ENCODE results near the gene RAD21L1. TPM values are rescaled to one million over a fixed set of nuclear protein-coding genes. Genes with fewer than 3 reads are reported as not detected.
A peak's percentile ranks its signal among the peaks of the same experiment; 100 is the strongest.

The RAD21L1 gene
- total RNA-seq, 2 donors from 2014 or later, result 1.4 TPM; not detected in 1

GRCh38 chr20:1203630-1204029, 22.2 kb upstream of the RAD21L1 start:
- WGBS, 2 experiments (ENCODE audit: insufficient coverage in 1 of 2, insufficient read length in 1 of 2), result 90 to 100% methylated on average over 1 to 5 of the region's 5 CpGs
- Histone ChIP-seq H3K9me3 (ENCODE audit: control insufficient read depth, low read length) (no peaks in the 10 kb centered on the region), H3K36me3 (ENCODE audit: control insufficient read depth, insufficient read depth, low read length) (no peaks in the 10 kb centered on the region), H3K27ac (ENCODE audit: low read depth, low read length) (no peak overlapping the region), H3K4me3 (ENCODE audit: low read length) (no peak overlapping the region), H3K4me1 (ENCODE audit: control insufficient read depth, insufficient read depth, low read length) (no peaks in the 10 kb centered on the region), H3K9ac (ENCODE audit: extremely low read depth, low read length, poor library complexity, severe bottlenecking) (no peak overlapping the region), H3K27me3 (ENCODE audit: control insufficient read depth, insufficient read depth, low read length, poor library complexity, severe bottlenecking) (peaks cover 23% of the 10 kb centered on the region)
- Mint-ChIP-seq H3K4me1 (no peaks in the 10 kb centered on the region), H3K27me3 (ENCODE audit: insufficient read depth) (peaks cover 20% of the 10 kb centered on the region), H3K4me3 (no peak overlapping the region), H3K9me3 (no peaks in the 10 kb centered on the region), H3K36me3 (ENCODE audit: low read depth) (no peaks in the 10 kb centered on the region), H3K27ac (no peak overlapping the region)
- peak; percentile 3 for DNase-seq
- TF ChIP-seq, protein P1, sequence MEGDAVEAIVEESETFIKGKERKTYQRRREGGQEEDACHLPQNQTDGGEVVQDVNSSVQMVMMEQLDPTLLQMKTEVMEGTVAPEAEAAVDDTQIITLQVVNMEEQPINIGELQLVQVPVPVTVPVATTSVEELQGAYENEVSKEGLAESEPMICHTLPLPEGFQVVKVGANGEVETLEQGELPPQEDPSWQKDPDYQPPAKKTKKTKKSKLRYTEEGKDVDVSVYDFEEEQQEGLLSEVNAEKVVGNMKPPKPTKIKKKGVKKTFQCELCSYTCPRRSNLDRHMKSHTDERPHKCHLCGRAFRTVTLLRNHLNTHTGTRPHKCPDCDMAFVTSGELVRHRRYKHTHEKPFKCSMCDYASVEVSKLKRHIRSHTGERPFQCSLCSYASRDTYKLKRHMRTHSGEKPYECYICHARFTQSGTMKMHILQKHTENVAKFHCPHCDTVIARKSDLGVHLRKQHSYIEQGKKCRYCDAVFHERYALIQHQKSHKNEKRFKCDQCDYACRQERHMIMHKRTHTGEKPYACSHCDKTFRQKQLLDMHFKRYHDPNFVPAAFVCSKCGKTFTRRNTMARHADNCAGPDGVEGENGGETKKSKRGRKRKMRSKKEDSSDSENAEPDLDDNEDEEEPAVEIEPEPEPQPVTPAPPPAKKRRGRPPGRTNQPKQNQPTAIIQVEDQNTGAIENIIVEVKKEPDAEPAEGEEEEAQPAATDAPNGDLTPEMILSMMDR (conservative IDR thresholded peaks at IDR 0.05), result no peak

- H3K36me3 Mint-ChIP-seq (ENCODE audit: low read depth), result no peaks in the 10 kb centered on the region
- H3K9me3 ChIP-seq (ENCODE audit: control insufficient read depth, low read length), result no peaks in the 10 kb centered on the region
- no peak overlapping the region for H3K4me3 ChIP-seq (ENCODE audit: low read length)
- no peaks in the 10 kb centered on the region for H3K9me3 Mint-ChIP-seq
- H3K27ac Mint-ChIP-seq, result no peak overlapping the region
- no peak overlapping the region for H3K9ac ChIP-seq (ENCODE audit: extremely low read depth, low read length, poor library complexity, severe bottlenecking)
- H3K4me1 Mint-ChIP-seq, result no peaks in the 10 kb centered on the region
- no peak overlapping the region for H3K27ac ChIP-seq (ENCODE audit: low read depth, low read length)
- TF ChIP-seq, protein P1 (conservative IDR thresholded peaks at IDR 0.05), result no peak
- H3K36me3 ChIP-seq (ENCODE audit: control insufficient read depth, insufficient read depth, low read length), result no peaks in the 10 kb centered on the region
- H3K4me1 ChIP-seq (ENCODE audit: control insufficient read depth, insufficient read depth, low read length), result no peaks in the 10 kb centered on the region
- peak; percentile 25 for DNase-seq
- WGBS, 2 experiments (ENCODE audit: insufficient coverage in 1 of 2, insufficient read length in 1 of 2), result 85 to 86% methylated on average over 4 to 5 of the region's 5 CpGs
- peaks cover 28% of the 10 kb centered on the region for H3K27me3 ChIP-seq (ENCODE audit: control insufficient read depth, insufficient read depth, low read length, poor library complexity, severe bottlenecking)
- peaks cover 16% of the 10 kb centered on the region for H3K27me3 Mint-ChIP-seq (ENCODE audit: insufficient read depth)
- H3K4me3 Mint-ChIP-seq, result no peak overlapping the region
These were observed 21.7 kb upstream of the RAD21L1 start for GRCh38 chr20:1204113-1204512.

DNA sequence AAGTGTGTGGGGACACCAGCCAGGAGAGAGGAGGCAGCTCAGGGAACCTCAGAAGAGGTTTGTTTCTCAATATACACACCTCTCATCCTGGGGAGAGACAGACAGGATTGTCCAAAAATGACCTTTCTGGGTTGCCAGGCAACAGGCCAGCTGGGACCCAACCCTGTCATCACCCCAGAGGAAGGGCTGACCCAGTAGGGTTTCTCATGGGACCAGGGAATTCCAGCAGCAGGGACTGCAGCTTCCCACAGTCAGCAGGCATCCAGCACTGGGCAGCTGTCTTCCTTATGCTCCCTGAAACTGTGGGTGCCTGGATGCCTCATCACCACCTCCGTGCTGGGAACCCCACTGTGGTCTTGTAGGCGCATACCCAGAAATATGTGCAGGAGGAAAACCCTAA, 21.3 kb upstream of the RAD21L1 start:
- H3K27ac ChIP-seq (ENCODE audit: low read depth, low read length), result no peak overlapping the region
- Mint-ChIP-seq H3K9me3 (no peaks in the 10 kb centered on the region), H3K27ac (no peak overlapping the region), H3K4me1 (no peaks in the 10 kb centered on the region), H3K36me3 (ENCODE audit: low read depth) (no peaks in the 10 kb centered on the region), H3K27me3 (ENCODE audit: insufficient read depth) (peaks cover 18% of the 10 kb centered on the region), H3K4me3 (no peak overlapping the region)
- DNase-seq, result peak; percentile 31
- no peaks in the 10 kb centered on the region for H3K36me3 ChIP-seq (ENCODE audit: control insufficient read depth, insufficient read depth, low read length)
- H3K27me3 ChIP-seq (ENCODE audit: control insufficient read depth, insufficient read depth, low read length, poor library complexity, severe bottlenecking), result peaks cover 31% of the 10 kb centered on the region
- no peak overlapping the region for H3K4me3 ChIP-seq (ENCODE audit: low read length)
- TF ChIP-seq, protein P1 (conservative IDR thresholded peaks at IDR 0.05), result no peak
- no peaks in the 10 kb centered on the region for H3K9me3 ChIP-seq (ENCODE audit: control insufficient read depth, low read length)
- H3K9ac ChIP-seq (ENCODE audit: extremely low read depth, low read length, poor library complexity, severe bottlenecking), result no peak overlapping the region
- H3K4me1 ChIP-seq (ENCODE audit: control insufficient read depth, insufficient read depth, low read length), result no peaks in the 10 kb centered on the region
- 92 to 100% methylated on average over 1 to 2 of the region's 2 CpGs for WGBS, 2 experiments (ENCODE audit: insufficient coverage in 1 of 2, insufficient read length in 1 of 2)

Measured in endodermal cell (in vitro differentiated cells).